ENCODE results near the gene CYRIA.

- TF ChIP-seq CTCF (IDR thresholded peaks at IDR 0.05) (no peak), POLR2A (IDR thresholded peaks at IDR 0.05) (no peak)
These were observed at the start of gene CYRIA for GRCh38 chr2:16665748-16666448.
